Upper lobe of right lung (tissue), 1 donor: ENCODE measurements around the gene EFEMP1. TPM values are rescaled to one million over a fixed set of nuclear protein-coding genes. Genes with fewer than 3 reads are reported as not detected.

ENCODE experiments used
- ATAC-seq: fragments of 200-7000 bp; cut with Tn5 transposase; one replicate; pipeline ENCODE4 v1.9.1; 2020; ENCODE audit warnings: mild to moderate bottlenecking, moderate library complexity
- DNase-seq: peaks from one replicate; pipeline ENCODE4 v3.0.0-alpha.2; 2020
- H3K27ac ChIP-seq: fragments of 200-600 bp; one replicate; pipeline ENCODE4 v1.8.0; 2022
- H3K27me3 ChIP-seq: fragments of 200-600 bp; one replicate; pipeline ENCODE4 v1.8.0; 2022; ENCODE audit warnings: mild to moderate bottlenecking
- H3K36me3 ChIP-seq: fragments of 200-600 bp; one replicate; pipeline ENCODE4 v1.8.0; 2022
- H3K4me1 ChIP-seq: fragments of 200-600 bp; one replicate; pipeline ENCODE4 v1.8.0; 2022
- H3K4me3 ChIP-seq: fragments of 200-600 bp; one replicate; pipeline ENCODE4 v1.8.0; 2022; ENCODE audit warnings: mild to moderate bottlenecking
- H3K9me3 ChIP-seq: fragments of 200-600 bp; one replicate; pipeline ENCODE4 v1.8.0; 2022
- CTCF ChIP-seq: fragments of 200-600 bp; IDR thresholded peaks from one replicate; pipeline ENCODE4 v1.8.0; 2022; ENCODE audit warnings: antibody characterized with exemption
- intact Hi-C: fragments of 100-400 bp; cut with DNase I; formaldehyde crosslinking; loops from one replicate; pipeline ENCODE4 v1.11.0; 2022
- total RNA-seq: library from RNA; stranded (reverse); fragmentation: NEBNext Ultra II Directional; extraction: Animal tissue kit (Norgen Biotek cat#: 25700); gene quantifications from one replicate; pipeline ENCODE4 v1.2.1, GENCODE V29; 2021
- donor health status: DM: no; HTN: yes; CAD: no; lungs with severe emphysema.

Gene EFEMP1
- total RNA-seq, 1 donor from 2014 or later: 301 TPM

- no peak for TF ChIP-seq CTCF
- Histone ChIP-seq H3K4me1 (peaks cover 15% of the 10 kb centered on the region), H3K27ac (peak overlapping the region; percentile 73), H3K36me3 (no peaks in the 10 kb centered on the region), H3K9me3 (no peaks in the 10 kb centered on the region), H3K4me3 (no peak overlapping the region), H3K27me3 (no peaks in the 10 kb centered on the region)
- DNase-seq: no peak
- intact Hi-C loops: no loop called here
- ATAC-seq: peak; percentile 20
These were observed 61.8 kb downstream of the EFEMP1 start for GRCh38 chr2:55861733-55862132.

GRCh38 chr2:55860832-55861231, 62.8 kb downstream of the EFEMP1 start:
- Histone ChIP-seq H3K4me3 (no peak overlapping the region), H3K9me3 (no peaks in the 10 kb centered on the region), H3K27me3 (no peaks in the 10 kb centered on the region), H3K27ac (no peak overlapping the region), H3K36me3 (no peaks in the 10 kb centered on the region), H3K4me1 (peaks cover 15% of the 10 kb centered on the region)
- no peak for DNase-seq
- ATAC-seq: no peak
- intact Hi-C loops: no loop called here
- no peak for TF ChIP-seq CTCF

- ATAC-seq: no peak
These were observed 63.7 kb downstream of the EFEMP1 start for GRCh38 chr2:55859875-55860274.

GRCh38 chr2:55857766-55858165, 65.8 kb downstream of the EFEMP1 start:
- Histone ChIP-seq H3K4me1 (peaks cover 8% of the 10 kb centered on the region), H3K4me3 (no peak overlapping the region), H3K9me3 (no peaks in the 10 kb centered on the region), H3K27me3 (no peaks in the 10 kb centered on the region), H3K27ac (no peak overlapping the region), H3K36me3 (no peaks in the 10 kb centered on the region)
- no peak for ATAC-seq
- no peak for DNase-seq
- no peak for TF ChIP-seq CTCF
- intact Hi-C loops: no loop called here

More at GRCh38 chr2:55859875-55860274, 63.7 kb downstream of the EFEMP1 start:
- no peak overlapping the region for H3K4me3 ChIP-seq
- intact Hi-C loops: no loop called here
- H3K27me3 ChIP-seq: no peaks in the 10 kb centered on the region
- no peaks in the 10 kb centered on the region for H3K9me3 ChIP-seq
- no peak overlapping the region for H3K27ac ChIP-seq
- no peak for DNase-seq
- H3K4me1 ChIP-seq: peaks cover 15% of the 10 kb centered on the region
- no peak for TF ChIP-seq CTCF
- H3K36me3 ChIP-seq: no peaks in the 10 kb centered on the region

- no peaks in the 10 kb centered on the region for H3K27me3 ChIP-seq
- ATAC-seq: no peak
- intact Hi-C loops: no loop called here
- H3K36me3 ChIP-seq: no peaks in the 10 kb centered on the region
- no peak for TF ChIP-seq CTCF
- peaks cover 5% of the 10 kb centered on the region for H3K4me1 ChIP-seq
- H3K27ac ChIP-seq: no peak overlapping the region
- no peaks in the 10 kb centered on the region for H3K9me3 ChIP-seq
- no peak for DNase-seq
- H3K4me3 ChIP-seq: no peak overlapping the region
These were observed 66.6 kb downstream of the EFEMP1 start for GRCh38 chr2:55856936-55857335.

- no peak for ATAC-seq
- no peak overlapping the region for H3K27ac ChIP-seq
- intact Hi-C loops: no loop called here
These were observed 75.5 kb downstream of the EFEMP1 start for GRCh38 chr2:55848096-55848495.

More at GRCh38 chr2:55848096-55848495, 75.5 kb downstream of the EFEMP1 start:
- Histone ChIP-seq H3K4me1 (peaks cover 6% of the 10 kb centered on the region), H3K4me3 (no peak overlapping the region), H3K36me3 (no peaks in the 10 kb centered on the region), H3K9me3 (no peaks in the 10 kb centered on the region), H3K27me3 (no peaks in the 10 kb centered on the region)
- DNase-seq: no peak
- no peak for TF ChIP-seq CTCF
